ENCODE measurements around the gene YWHAQ.
A peak's percentile ranks its signal among the peaks of the same experiment; 100 is the strongest.
"Not testable (repeated sequence)": the region's sequence is repeated elsewhere in the genome, so short reads cannot be mapped to it uniquely, and the experiment has no call there.

YWHAQ gene

DNA sequence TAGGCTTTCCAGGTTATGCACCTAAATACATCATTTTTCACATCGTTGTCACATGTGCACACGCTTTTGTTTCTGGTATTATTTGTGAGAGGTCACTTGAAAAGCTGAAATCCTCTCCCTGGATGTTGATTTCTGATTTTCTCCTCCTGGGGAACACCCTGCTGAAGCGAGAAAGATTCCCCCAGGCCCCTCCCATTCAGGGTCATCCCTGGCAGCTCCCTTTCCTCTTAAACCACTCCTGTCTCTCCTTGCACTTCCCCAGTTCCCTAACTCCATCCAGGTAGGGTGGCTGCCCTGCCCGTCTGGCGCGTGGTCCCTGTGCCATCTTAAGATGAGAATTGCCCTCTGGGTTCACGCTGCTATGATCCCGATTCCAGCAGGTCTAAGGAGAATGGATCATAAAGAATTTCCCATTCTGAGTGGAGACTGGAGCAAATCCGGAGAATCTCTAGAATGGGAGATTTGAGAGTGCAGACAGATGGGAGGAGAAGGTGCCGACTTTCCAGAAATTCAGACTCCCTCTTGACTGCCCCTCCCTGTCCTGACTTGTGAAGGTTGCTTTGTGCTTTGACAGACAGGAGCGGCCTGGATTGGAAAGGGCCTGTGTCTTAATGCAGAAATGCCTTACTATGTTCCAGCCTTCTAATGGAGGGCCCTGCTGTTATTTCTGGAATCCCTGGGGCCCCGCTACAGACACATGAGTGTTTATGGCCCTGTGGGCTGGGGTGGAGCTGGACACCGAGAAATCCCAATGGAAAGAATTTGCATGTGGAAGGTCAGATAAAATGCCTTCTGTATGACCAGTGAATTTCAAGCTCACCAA lies 1.3 kb upstream of the YWHAQ start:
- H3K36me3 ChIP-seq (ENCODE audit: control insufficient read depth, insufficient read depth, low read length): peaks cover 20% of the 10 kb centered on the region
- H3K4me1 ChIP-seq (ENCODE audit: control insufficient read depth, insufficient read depth, low read length): peaks cover 19% of the 10 kb centered on the region
- no peaks in the 10 kb centered on the region for H3K9me3 ChIP-seq (ENCODE audit: control insufficient read depth, insufficient read depth, low read length)
- peak overlapping the region; percentile 94 for H3K4me3 ChIP-seq (ENCODE audit: low read depth, low read length)
- H3K27me3 ChIP-seq (ENCODE audit: control insufficient read depth, insufficient read depth, low read length): peaks cover 23% of the 10 kb centered on the region
- no peak overlapping the region for H3K27ac ChIP-seq (ENCODE audit: low read depth, low read length)
- no peak overlapping the region for H3K9ac ChIP-seq (ENCODE audit: low read depth, low read length)

- no peaks in the 10 kb centered on the region for H3K9me3 ChIP-seq (ENCODE audit: control insufficient read depth, insufficient read depth, low read length)
- H3K9ac ChIP-seq (ENCODE audit: low read depth, low read length): no peak overlapping the region
- H3K4me1 ChIP-seq (ENCODE audit: control insufficient read depth, insufficient read depth, low read length): peaks cover 24% of the 10 kb centered on the region
- H3K27ac ChIP-seq (ENCODE audit: low read depth, low read length): no peak overlapping the region
- H3K27me3 ChIP-seq (ENCODE audit: control insufficient read depth, insufficient read depth, low read length): peaks cover 23% of the 10 kb centered on the region
- H3K36me3 ChIP-seq (ENCODE audit: control insufficient read depth, insufficient read depth, low read length): peaks cover 26% of the 10 kb centered on the region
- peak overlapping the region; percentile 94 for H3K4me3 ChIP-seq (ENCODE audit: low read depth, low read length)
Measured at GRCh38 chr2:9631553-9631819, 689 bp upstream of the YWHAQ start.

DNA sequence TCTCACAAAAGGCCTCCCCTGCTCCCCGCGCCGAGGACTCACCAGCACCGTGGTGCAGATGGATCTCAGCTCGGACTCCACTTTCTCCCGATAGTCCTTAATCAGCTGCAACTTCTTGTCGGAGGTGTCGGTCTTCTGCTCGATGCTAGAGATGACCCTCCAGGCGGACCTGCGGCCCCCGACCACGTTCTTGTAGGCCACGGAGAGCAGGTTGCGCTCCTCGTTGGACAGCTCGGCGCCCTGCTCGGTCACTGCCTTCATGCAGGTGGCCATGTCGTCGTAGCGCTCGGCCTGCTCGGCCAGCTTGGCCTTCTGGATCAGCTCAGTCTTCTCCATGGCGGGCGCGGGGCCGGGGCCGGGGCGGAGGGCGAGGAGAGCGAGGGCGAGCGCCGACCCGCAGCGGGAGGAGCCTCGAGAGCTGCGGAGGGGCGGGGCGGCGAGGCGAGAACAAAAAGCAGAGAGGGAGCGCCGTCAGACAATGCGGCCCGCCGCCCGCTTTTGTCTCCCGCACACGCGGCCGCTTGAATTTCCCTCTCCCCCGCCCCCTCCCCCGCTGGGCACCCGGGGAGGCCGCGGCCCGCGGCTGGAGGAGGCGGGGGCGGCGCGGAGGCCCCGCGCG lies 571 bp downstream of the YWHAQ start:
- H3K9ac ChIP-seq (ENCODE audit: low read depth, low read length): peak overlapping the region; percentile 90

DNA sequence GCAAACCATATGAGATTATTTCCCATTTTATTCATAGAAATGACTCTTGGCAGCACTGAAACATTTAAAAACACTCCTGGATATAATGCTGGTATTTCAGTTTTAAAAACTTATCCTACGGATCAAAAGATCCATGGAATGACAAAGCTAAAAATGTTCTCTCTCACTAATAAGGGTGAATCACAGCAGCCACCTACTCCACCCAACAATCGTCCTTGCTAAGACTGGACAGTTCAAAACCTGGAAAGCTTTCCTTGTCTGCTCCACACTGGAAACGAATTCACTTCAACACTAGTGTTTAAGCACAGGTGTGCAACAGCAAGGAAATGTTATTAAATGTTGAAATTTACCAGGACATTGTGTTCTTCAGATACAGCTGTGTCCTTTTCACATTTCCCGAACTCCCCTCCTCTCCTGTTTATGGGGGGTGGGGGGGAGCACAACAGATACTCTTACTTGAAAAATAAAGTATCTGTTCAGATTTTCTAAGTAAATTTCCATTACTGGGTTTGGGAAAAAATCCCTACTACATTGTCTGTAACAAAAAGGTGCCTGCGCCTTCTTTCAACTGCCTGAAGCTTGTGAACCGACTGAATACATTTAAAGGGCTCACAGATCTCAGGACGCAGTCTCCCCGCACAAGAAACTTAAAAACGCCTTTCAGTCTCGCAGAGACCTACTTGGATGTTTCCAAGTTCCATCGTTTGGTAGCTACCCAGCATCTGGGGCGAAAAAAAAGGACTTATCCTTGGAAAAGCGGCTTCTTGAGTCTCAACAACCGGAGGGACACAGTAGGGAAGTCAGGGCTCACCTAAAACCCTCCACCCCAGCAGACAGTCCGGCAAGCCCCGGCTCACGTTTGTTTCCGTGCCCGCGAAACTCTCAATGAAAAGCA lies 1.3 kb downstream of the YWHAQ start:
- Histone ChIP-seq H3K27ac (ENCODE audit: low read depth, low read length) (peak overlapping the region; percentile 99), H3K9ac (ENCODE audit: low read depth, low read length) (peak overlapping the region; percentile 90), H3K4me1 (ENCODE audit: control insufficient read depth, insufficient read depth, low read length) (peaks cover 24% of the 10 kb centered on the region), H3K4me3 (ENCODE audit: low read depth, low read length) (peak overlapping the region; percentile 94), H3K36me3 (ENCODE audit: control insufficient read depth, insufficient read depth, low read length) (peaks cover 37% of the 10 kb centered on the region), H3K9me3 (ENCODE audit: control insufficient read depth, insufficient read depth, low read length) (no peaks in the 10 kb centered on the region), H3K27me3 (ENCODE audit: control insufficient read depth, insufficient read depth, low read length) (peaks cover 23% of the 10 kb centered on the region)

More for the DNA sequence above, 571 bp downstream of the YWHAQ start:
- peaks cover 23% of the 10 kb centered on the region for H3K27me3 ChIP-seq (ENCODE audit: control insufficient read depth, insufficient read depth, low read length)
- H3K4me1 ChIP-seq (ENCODE audit: control insufficient read depth, insufficient read depth, low read length): peaks cover 24% of the 10 kb centered on the region
- H3K9me3 ChIP-seq (ENCODE audit: control insufficient read depth, insufficient read depth, low read length): no peaks in the 10 kb centered on the region
- peak overlapping the region; percentile 99 for H3K27ac ChIP-seq (ENCODE audit: low read depth, low read length)
- H3K4me3 ChIP-seq (ENCODE audit: low read depth, low read length): peak overlapping the region; percentile 94
- H3K36me3 ChIP-seq (ENCODE audit: control insufficient read depth, insufficient read depth, low read length): peaks cover 37% of the 10 kb centered on the region

DNA sequence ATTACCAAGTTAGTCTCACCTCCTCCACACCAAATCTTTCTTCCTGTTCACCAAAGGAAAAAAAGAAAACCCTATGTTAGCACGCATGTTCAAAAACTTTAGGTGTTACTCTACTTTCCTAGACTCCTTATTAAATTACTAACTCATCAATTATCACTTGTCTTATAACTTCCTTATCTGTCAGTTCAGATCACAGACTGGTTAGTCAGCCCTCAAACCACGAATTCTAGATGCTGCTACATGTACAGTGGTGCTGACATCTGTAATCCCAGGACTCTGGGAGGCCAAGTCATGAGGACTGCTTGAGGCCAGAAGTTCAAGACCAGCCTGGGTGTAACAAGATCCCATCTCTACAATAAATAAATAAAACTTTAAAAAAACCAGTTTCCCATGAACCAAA lies 3.5 kb downstream of the YWHAQ start:
- H3K4me3 ChIP-seq (ENCODE audit: low read depth, low read length): no peak overlapping the region
- no peak overlapping the region for H3K9ac ChIP-seq (ENCODE audit: low read depth, low read length)

DNA sequence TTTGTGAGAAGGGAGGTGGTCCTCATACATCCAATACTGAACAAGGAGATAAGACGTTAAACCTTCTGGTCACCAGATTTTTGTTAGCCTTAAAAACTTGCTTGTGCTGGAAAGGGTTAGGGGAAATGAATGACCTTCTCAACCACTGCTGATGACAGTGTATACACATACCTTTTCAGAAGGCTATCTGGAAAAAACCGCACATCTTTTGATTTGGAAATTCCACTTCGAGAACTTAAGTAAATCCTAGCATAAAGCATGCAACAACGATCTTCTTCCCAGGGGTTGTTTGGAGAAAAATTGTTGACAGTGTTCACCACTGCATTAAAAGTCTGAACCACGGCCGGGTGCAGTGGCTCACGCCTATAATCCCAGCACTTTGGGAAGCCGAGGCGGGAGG lies 7.6 kb downstream of the YWHAQ start:
- Histone ChIP-seq H3K4me1 (ENCODE audit: control insufficient read depth, insufficient read depth, low read length) (peaks cover 14% of the 10 kb centered on the region), H3K36me3 (ENCODE audit: control insufficient read depth, insufficient read depth, low read length) (peaks cover 49% of the 10 kb centered on the region), H3K27ac (ENCODE audit: low read depth, low read length) (no peak overlapping the region), H3K9ac (ENCODE audit: low read depth, low read length) (no peak overlapping the region), H3K4me3 (ENCODE audit: low read depth, low read length) (no peak overlapping the region), H3K9me3 (ENCODE audit: control insufficient read depth, insufficient read depth, low read length) (no peaks in the 10 kb centered on the region), H3K27me3 (ENCODE audit: control insufficient read depth, insufficient read depth, low read length) (no peaks in the 10 kb centered on the region)

More for the DNA sequence above, 3.5 kb downstream of the YWHAQ start:
- no peak overlapping the region for H3K27ac ChIP-seq (ENCODE audit: low read depth, low read length)
- H3K27me3 ChIP-seq (ENCODE audit: control insufficient read depth, insufficient read depth, low read length): peaks cover 6% of the 10 kb centered on the region
- H3K4me1 ChIP-seq (ENCODE audit: control insufficient read depth, insufficient read depth, low read length): peaks cover 23% of the 10 kb centered on the region
- no peaks in the 10 kb centered on the region for H3K9me3 ChIP-seq (ENCODE audit: control insufficient read depth, insufficient read depth, low read length)
- H3K36me3 ChIP-seq (ENCODE audit: control insufficient read depth, insufficient read depth, low read length): peaks cover 54% of the 10 kb centered on the region

- not testable (repeated sequence) for H3K4me3 ChIP-seq (ENCODE audit: low read depth, low read length); H3K27me3 ChIP-seq (ENCODE audit: control insufficient read depth, insufficient read depth, low read length); H3K9ac ChIP-seq (ENCODE audit: low read depth, low read length); H3K4me1 ChIP-seq (ENCODE audit: control insufficient read depth, insufficient read depth, low read length); H3K27ac ChIP-seq (ENCODE audit: low read depth, low read length); H3K9me3 ChIP-seq (ENCODE audit: control insufficient read depth, insufficient read depth, low read length)
- H3K36me3 ChIP-seq (ENCODE audit: control insufficient read depth, insufficient read depth, low read length): peaks cover 44% of the 10 kb centered on the region
Measured at GRCh38 chr2:9621655-9622054, 9.1 kb downstream of the YWHAQ start.

DNA sequence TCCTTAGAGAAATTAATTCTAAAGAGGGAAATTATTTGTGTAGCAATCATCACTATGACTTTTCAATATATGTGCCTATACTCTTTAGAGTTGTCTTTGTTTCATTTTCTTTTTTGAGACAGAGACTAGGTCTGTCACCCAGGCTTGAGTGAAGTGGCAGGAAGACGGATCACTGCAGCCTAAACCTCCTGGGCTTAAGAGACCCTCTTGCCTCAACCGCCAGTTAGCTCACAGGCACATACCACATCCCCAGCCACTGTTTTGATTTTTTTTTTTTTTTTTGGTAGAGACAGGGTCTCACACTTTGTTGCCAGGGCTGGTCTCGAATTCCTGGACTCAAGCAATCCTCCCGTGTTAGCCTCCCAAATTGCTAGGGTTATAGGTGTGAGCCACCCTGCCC lies 12.4 kb downstream of the YWHAQ start:
- H3K4me1 ChIP-seq (ENCODE audit: control insufficient read depth, insufficient read depth, low read length): peaks cover 13% of the 10 kb centered on the region

GRCh38 chr2:9617749-9618148 lies 13.0 kb downstream of the YWHAQ start:
- no peaks in the 10 kb centered on the region for H3K9me3 ChIP-seq (ENCODE audit: control insufficient read depth, insufficient read depth, low read length)
- peaks cover 16% of the 10 kb centered on the region for H3K4me1 ChIP-seq (ENCODE audit: control insufficient read depth, insufficient read depth, low read length)
- H3K9ac ChIP-seq (ENCODE audit: low read depth, low read length): no peak overlapping the region
- no peak overlapping the region for H3K27ac ChIP-seq (ENCODE audit: low read depth, low read length)
- no peak overlapping the region for H3K4me3 ChIP-seq (ENCODE audit: low read depth, low read length)
- peaks cover 29% of the 10 kb centered on the region for H3K36me3 ChIP-seq (ENCODE audit: control insufficient read depth, insufficient read depth, low read length)
- H3K27me3 ChIP-seq (ENCODE audit: control insufficient read depth, insufficient read depth, low read length): no peaks in the 10 kb centered on the region

More for the DNA sequence above, 12.4 kb downstream of the YWHAQ start:
- Histone ChIP-seq H3K36me3 (ENCODE audit: control insufficient read depth, insufficient read depth, low read length) (peaks cover 35% of the 10 kb centered on the region), H3K4me3 (ENCODE audit: low read depth, low read length) (no peak overlapping the region), H3K27ac (ENCODE audit: low read depth, low read length) (no peak overlapping the region), H3K9ac (ENCODE audit: low read depth, low read length) (no peak overlapping the region), H3K27me3 (ENCODE audit: control insufficient read depth, insufficient read depth, low read length) (no peaks in the 10 kb centered on the region), H3K9me3 (ENCODE audit: control insufficient read depth, insufficient read depth, low read length) (no peaks in the 10 kb centered on the region)

DNA sequence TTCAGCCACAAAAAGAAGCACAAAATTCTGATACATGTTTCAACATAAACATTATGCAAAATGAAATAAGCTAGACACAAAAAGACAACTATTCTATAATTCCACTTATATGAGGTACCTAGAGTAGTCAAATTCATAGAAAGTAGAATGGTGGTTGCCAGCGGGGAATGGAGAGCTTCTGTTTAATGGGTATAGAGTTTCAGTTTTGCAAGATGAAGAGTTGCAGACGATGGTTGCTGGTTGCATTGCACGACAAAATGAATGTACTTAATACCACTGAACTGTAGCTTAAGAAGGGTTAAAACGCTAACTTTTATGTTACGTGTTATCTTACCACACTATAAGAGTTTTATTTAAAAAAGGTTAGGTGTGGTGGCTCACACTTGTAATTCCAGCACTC lies 13.5 kb downstream of the YWHAQ start:
- H3K4me3 ChIP-seq (ENCODE audit: low read depth, low read length): no peak overlapping the region
- H3K9me3 ChIP-seq (ENCODE audit: control insufficient read depth, insufficient read depth, low read length): no peaks in the 10 kb centered on the region
- H3K27ac ChIP-seq (ENCODE audit: low read depth, low read length): no peak overlapping the region
- peaks cover 20% of the 10 kb centered on the region for H3K4me1 ChIP-seq (ENCODE audit: control insufficient read depth, insufficient read depth, low read length)
- H3K36me3 ChIP-seq (ENCODE audit: control insufficient read depth, insufficient read depth, low read length): peaks cover 24% of the 10 kb centered on the region
- no peaks in the 10 kb centered on the region for H3K27me3 ChIP-seq (ENCODE audit: control insufficient read depth, insufficient read depth, low read length)
- no peak overlapping the region for H3K9ac ChIP-seq (ENCODE audit: low read depth, low read length)

GRCh38 chr2:9614562-9614961 lies 16.2 kb downstream of the YWHAQ start:
- Histone ChIP-seq H3K9me3 (ENCODE audit: control insufficient read depth, insufficient read depth, low read length) (no peaks in the 10 kb centered on the region), H3K36me3 (ENCODE audit: control insufficient read depth, insufficient read depth, low read length) (peaks cover 31% of the 10 kb centered on the region), H3K4me3 (ENCODE audit: low read depth, low read length) (no peak overlapping the region), H3K27me3 (ENCODE audit: control insufficient read depth, insufficient read depth, low read length) (no peaks in the 10 kb centered on the region), H3K9ac (ENCODE audit: low read depth, low read length) (no peak overlapping the region), H3K4me1 (ENCODE audit: control insufficient read depth, insufficient read depth, low read length) (peaks cover 22% of the 10 kb centered on the region), H3K27ac (ENCODE audit: low read depth, low read length) (no peak overlapping the region)

Data from HUES48 (cell line).